ENCODE data around the gene INTS1.
A peak's percentile ranks its signal among the peaks of the same experiment; 100 is the strongest.

The INTS1 gene

DNA sequence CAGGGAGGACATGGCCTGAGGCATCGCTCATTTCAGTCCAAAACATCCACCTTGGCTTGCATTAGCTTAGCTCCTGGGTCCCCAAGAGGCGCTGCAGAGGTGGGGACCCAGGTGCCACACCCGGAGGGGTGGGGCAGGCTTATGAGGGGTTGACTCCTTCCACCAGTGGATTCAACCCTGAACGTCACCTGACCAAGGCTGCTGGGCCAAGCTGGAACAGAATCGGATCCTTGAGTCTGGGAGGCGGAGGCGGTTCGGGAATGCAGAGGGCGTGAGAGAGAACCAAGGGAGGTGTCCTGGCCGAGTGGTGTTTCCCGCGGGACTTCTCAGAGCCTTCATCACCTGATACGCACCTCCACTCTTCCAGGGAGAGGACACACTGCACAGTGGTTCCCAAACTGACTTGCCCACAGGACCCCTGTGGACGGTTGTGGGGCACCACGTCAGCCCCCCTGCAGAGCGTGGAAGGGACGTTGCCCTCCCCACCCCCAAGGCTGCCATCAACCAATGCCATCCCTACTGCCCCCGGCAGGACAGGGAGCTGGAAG is 40.4 kb downstream of the INTS1 start:
- DNase-seq (ENCODE audit: low spot score), result no peak

DNA sequence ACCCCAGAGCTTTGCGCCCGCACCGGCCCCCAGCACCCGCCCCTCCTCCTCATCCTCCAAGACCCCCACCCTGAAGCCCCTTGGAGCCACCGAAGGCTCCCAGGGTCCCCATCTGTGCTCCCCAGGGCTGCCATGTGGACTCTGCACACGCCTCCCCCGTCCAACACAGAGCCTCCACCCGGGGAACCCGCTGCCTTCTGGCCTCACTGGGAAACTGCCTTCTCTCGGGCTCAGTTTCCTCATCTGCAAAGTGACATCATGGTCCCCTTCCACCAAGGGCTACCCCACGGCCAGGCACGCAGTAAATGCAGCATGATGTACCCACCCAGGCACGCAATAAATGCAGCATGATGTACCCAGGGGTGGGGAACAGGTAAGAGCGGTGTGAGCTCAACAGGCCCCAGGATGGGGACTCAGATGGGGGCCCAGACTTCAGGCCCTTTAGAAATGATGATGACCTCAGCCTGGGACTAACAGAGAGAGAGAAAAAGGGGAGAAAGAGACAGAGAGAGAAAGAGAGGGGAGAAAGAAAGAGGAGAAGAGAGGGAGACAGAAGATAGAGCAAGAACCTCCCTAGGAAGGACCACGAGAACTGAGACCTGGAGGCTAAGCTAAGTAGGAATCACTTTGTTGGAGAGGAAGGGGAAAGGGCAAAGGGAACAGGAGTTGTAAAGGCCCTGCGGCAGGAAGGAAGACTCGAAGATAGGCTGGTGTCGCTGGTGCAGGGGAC is 42.4 kb downstream of the INTS1 start:
- no peak for DNase-seq (ENCODE audit: low spot score)

DNA sequence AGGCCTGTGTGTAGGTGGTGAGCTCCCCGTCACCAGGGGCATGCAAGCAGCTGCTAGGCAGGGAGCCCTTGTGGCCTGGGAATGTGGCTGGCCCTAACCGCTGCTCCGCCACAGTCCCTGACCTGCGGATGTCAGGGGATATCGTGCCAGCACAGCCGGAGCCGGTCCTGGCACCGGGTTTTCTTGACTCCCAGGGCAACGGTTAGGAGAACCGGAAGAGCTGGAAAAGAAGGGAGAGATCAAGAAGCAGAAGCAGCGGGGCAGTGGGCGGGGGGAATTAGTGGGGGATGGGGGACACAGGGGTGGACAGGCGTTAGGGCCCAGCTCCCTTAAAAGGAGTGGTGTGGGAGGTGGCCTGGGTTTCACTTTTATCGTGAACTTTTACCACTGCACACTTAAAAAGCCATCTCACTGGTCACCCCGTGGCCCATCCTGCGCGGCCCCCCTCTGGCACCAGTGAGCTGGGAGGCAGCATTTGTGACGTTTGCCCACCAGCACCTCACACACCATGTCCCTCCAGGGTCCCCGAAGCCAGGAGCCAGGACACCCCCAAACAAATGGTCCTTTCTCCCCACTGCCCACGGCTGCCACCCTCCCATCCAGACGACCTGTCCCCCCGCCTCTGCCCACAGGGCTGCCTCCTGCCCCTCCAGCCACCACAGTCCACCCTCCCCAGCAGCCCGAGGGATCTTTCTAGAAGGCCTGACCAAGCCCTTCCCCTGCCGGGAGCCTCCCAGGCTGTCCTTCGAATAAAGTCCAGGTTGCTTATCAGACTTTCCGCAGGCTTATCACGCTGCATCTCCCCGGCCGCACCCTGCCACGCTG is 43.2 kb downstream of the INTS1 start:
- DNase-seq (ENCODE audit: low spot score), result peak; percentile 67

GRCh38 chr7:1459920-1460820 is 44.0 kb downstream of the INTS1 start:
- no peak for DNase-seq (ENCODE audit: low spot score)

- DNase-seq (ENCODE audit: low spot score), result peak; percentile 100
Measured at GRCh38 chr7:1459512-1459892, 44.7 kb downstream of the INTS1 start.

- DNase-seq (ENCODE audit: low spot score), result peak; percentile 64
Measured at GRCh38 chr7:1458683-1459511, 45.3 kb downstream of the INTS1 start, which contains the start of gene MICALL2. Gene MICALL2, minus strand, starts transcription at chr7:1459470. Its CDS starts 144 bp downstream, at chr7:1459326.

- no peak for DNase-seq (ENCODE audit: low spot score)
Measured at GRCh38 chr7:1457949-1458682, 46.1 kb downstream of the INTS1 start.

DNA sequence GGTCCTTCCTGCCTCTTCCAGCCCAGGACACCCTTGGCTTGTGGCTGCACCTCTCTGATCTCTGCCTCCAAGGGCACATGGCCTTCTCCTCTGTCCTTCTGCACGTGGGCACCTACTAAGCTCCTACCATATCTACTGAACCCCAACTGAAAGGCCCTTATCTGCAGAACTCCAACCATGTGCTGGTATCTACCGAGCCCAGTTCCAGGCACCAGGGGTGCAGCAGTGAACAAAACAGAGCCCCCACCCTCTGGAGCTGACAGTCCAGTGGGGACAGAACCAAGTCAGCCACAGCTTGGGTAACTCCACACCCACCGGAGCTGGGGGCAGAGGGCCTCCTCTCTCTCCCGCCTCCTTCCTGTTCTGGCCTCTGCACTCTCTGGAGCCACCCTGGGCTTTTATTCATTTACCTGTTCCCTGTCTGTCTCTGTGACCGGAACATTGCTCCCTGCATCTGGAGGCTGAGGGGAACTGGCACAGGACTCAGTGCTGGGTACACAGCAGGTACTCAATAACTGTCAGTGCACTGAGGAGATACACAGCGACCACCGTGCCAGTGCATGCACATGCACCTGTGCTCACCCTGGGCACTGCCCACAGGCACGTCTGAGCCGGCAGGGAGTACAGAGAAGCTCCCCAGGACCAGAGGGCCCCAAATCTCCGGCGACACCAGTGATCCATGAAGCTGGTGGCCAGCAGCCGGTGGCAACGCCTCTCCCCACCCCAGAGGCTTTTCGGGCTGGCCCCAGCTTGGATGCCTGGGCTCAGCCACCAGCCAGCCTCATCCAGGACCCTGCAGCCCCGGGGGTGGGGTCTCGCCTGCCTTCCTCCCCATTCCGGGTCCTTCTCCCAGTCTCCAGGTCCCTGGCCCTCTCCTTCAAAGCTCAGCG is 46.9 kb downstream of the INTS1 start:
- DNase-seq (ENCODE audit: low spot score), result no peak

DNA sequence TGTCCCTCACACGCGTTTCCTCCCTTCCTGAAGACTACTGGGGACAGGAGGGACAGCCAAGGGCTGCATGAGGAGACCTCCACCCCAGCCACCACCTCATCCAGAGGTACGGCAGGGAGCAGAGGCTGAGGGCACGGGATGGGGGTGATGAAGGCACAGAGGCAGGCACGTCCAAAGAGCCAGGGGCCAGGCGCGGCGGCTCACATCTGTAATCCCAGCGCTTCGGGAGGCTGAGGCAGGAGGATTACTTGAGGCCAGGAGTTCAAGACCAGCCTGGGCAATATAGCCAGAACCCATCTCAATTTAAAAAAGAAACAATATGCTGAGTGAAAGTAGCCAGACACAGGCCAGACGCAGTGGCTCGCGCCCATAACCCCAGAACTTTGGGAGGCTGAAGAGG is 48.2 kb downstream of the INTS1 start:
- DNase-seq (ENCODE audit: low spot score), result no peak

GRCh38 chr7:1455241-1455939 is 48.8 kb downstream of the INTS1 start:
- peak; percentile 74 for DNase-seq (ENCODE audit: low spot score)

- DNase-seq (ENCODE audit: low spot score), result no peak
Measured at GRCh38 chr7:1454542-1454941, 49.6 kb downstream of the INTS1 start.

- no peak for DNase-seq (ENCODE audit: low spot score)
Measured at GRCh38 chr7:1452205-1452604, 52.0 kb downstream of the INTS1 start.

- no peak for DNase-seq (ENCODE audit: low spot score)
Measured at GRCh38 chr7:1450987-1451386, 53.2 kb downstream of the INTS1 start.

DNA sequence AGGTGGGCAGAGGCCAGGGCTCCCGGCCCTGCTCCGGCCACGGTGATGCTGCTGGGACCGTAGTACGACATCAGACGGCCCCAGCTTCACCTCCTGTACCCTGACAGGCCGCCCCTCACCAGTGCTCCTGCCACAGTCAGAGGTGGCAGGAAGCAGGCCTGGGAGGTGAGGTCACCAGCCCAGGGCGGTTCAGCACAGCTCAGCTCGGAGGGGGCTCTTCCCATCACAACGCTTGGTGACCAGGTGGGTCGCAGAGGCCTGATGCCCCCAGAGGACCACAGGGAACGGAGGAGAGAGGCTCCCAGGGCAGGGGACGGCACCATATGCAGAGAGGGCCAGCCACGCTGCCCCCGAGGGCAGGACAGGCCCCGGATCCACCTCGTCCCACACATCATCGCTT is 53.8 kb downstream of the INTS1 start:
- no peak for DNase-seq (ENCODE audit: low spot score)

GRCh38 chr7:1449951-1450350 is 54.2 kb downstream of the INTS1 start:
- no peak for DNase-seq (ENCODE audit: low spot score)

DNA sequence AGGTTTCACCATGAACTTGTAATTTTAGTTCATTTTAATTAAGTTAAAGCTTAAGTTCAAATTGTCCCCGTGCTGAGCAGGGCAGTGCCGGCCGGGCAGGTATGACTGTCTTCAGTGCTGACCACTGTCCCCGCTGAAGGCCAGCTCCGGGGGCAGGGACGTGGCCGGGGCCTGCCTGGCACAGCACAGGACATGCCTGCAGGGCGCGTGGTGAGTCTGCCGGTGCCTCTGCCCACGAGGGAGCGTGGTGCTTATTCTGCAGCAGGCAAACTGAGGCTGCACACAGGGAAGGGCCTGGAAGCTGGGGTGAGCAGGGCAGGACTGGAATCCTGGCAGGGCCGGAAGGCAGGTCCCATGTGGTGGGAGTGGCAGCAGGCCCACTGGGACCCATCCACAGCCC is 54.7 kb downstream of the INTS1 start:
- no peak for DNase-seq (ENCODE audit: low spot score)

GRCh38 chr7:1448958-1449357 is 55.2 kb downstream of the INTS1 start:
- no peak for DNase-seq (ENCODE audit: low spot score)

- DNase-seq (ENCODE audit: low spot score), result no peak
Measured at GRCh38 chr7:1447551-1448244, 56.5 kb downstream of the INTS1 start.

Data from iPS-NIHi11 (cell line).